OCI-LY3 (cell line): ENCODE data around the gene FNDC10.
A peak's percentile ranks its signal among the peaks of the same experiment; 100 is the strongest.

ENCODE experiments used
- H2AFZ ChIP-seq: fragments of 200-600, 300-600 bp; shearing (Covaris generic); 2 replicates; pipeline ENCODE4 v1.6.0; 2014; ENCODE audit warnings: antibody characterized with exemption, low read depth, low read length
- H3K27ac ChIP-seq: fragments of 200-600, 300-600 bp; sonication (generic); 2 replicates; pipeline ENCODE4 v1.5.1; 2014; ENCODE audit warnings: mild to moderate bottlenecking, low read length, moderate library complexity, mixed read lengths
- H3K27me3 ChIP-seq: fragments of 200-600, 300-600 bp; sonication (generic); 2 replicates; pipeline ENCODE4 v1.6.1; 2014; ENCODE audit warnings: low read depth, low read length, mixed read lengths
- H3K36me3 ChIP-seq: fragments of 200-600, 300-600 bp; sonication (generic); replicated peaks from 2 replicates; pipeline ENCODE3; 2014; ENCODE audit warnings: low read depth, low read length, mixed read lengths
- H3K4me1 ChIP-seq: fragments of 300-600, 200-600 bp; sonication (generic); 2 replicates; pipeline ENCODE4 v1.6.1; 2014; ENCODE audit warnings: low read length, mixed read lengths
- H3K4me2 ChIP-seq: fragments of 200-600, 300-600 bp; sonication (generic); 2 replicates; pipeline ENCODE4 v1.6.1; 2014; ENCODE audit warnings: low read length, mixed read lengths
- H3K4me3 ChIP-seq: fragments of 300-600, 200-600 bp; sonication (generic); 2 replicates; pipeline ENCODE4 v1.5.1; 2014; ENCODE audit warnings: antibody characterized with exemption, mild to moderate bottlenecking, low read length, moderate library complexity
- H3K79me2 ChIP-seq: fragments of 300-600, 200-600 bp; shearing (Covaris generic); 2 replicates; pipeline ENCODE4 v1.6.1; 2014; ENCODE audit warnings: mild to moderate bottlenecking, low read length, mixed read lengths
- H3K9ac ChIP-seq: fragments of 300-600, 200-600 bp; shearing (Covaris generic); 2 replicates; pipeline ENCODE4 v1.6.0; 2014; ENCODE audit warnings: mild to moderate bottlenecking, low read length, moderate library complexity
- H3K9me3 ChIP-seq: fragments of 200-600, 300-600 bp; shearing (Covaris generic); 2 replicates; pipeline ENCODE4 v1.6.1; 2014; ENCODE audit warnings: low read length, mixed read lengths; ENCODE audit not compliant: insufficient read depth
- H4K20me1 ChIP-seq: fragments of 200-600, 300-600 bp; sonication (generic); 2 replicates; pipeline ENCODE4 v1.6.1; 2016; ENCODE audit warnings: low read length, mixed read lengths; ENCODE audit not compliant: insufficient read depth
- EZH2phosphoT487 ChIP-seq: fragments of 200-600 bp; shearing (Covaris generic); IDR thresholded peaks from 2 replicates; pipeline ENCODE4 v1.6.1; 2018; ENCODE audit warnings: antibody characterized with exemption, mixed run types, low read depth
- TF ChIP-seq, protein P1 (sequence below): fragments of 200-600, 300-600 bp; sonication (generic); IDR thresholded peaks from 2 replicates; pipeline ENCODE4 v1.5.1; 2014; ENCODE audit warnings: antibody characterized with exemption, low read length, low read depth

Gene FNDC10

DNA sequence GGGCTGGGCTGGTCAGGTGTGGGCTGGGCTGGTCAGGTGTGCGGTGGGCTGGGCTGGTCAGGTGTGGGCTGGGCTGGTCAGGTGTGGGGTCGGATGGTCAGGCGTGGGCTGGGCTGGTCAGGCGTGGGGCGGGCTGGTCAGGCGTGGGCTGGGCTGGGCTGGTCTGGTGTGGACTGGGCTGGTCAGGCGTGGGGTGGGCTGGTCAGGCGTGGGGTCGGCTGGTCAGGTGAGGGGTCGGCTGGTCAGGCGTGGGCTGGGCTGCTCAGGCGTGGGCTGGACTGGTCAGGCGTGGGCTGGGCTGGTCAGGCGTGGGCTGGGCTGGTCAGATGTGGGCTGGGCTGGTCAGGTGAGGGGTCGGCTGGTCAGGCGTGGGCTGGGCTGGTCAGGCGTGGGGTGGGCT lies 5.8 kb upstream of the FNDC10 start:
- Histone ChIP-seq H3K27me3 (no peaks in the 10 kb centered on the region), H3K4me2 (no peak overlapping the region), H3K9me3 (no peaks in the 10 kb centered on the region), H3K4me1 (peaks cover 33% of the 10 kb centered on the region), H3K4me3 (no peak overlapping the region), H3K36me3 (no peaks in the 10 kb centered on the region), H2AFZ (no peak overlapping the region), H3K79me2 (no peaks in the 10 kb centered on the region), H3K27ac (no peak overlapping the region), H4K20me1 (no peaks in the 10 kb centered on the region), H3K9ac (no peak overlapping the region)
- no peak for TF ChIP-seq EZH2phosphoT487
- TF ChIP-seq, protein P1, sequence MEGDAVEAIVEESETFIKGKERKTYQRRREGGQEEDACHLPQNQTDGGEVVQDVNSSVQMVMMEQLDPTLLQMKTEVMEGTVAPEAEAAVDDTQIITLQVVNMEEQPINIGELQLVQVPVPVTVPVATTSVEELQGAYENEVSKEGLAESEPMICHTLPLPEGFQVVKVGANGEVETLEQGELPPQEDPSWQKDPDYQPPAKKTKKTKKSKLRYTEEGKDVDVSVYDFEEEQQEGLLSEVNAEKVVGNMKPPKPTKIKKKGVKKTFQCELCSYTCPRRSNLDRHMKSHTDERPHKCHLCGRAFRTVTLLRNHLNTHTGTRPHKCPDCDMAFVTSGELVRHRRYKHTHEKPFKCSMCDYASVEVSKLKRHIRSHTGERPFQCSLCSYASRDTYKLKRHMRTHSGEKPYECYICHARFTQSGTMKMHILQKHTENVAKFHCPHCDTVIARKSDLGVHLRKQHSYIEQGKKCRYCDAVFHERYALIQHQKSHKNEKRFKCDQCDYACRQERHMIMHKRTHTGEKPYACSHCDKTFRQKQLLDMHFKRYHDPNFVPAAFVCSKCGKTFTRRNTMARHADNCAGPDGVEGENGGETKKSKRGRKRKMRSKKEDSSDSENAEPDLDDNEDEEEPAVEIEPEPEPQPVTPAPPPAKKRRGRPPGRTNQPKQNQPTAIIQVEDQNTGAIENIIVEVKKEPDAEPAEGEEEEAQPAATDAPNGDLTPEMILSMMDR, result no peak

DNA sequence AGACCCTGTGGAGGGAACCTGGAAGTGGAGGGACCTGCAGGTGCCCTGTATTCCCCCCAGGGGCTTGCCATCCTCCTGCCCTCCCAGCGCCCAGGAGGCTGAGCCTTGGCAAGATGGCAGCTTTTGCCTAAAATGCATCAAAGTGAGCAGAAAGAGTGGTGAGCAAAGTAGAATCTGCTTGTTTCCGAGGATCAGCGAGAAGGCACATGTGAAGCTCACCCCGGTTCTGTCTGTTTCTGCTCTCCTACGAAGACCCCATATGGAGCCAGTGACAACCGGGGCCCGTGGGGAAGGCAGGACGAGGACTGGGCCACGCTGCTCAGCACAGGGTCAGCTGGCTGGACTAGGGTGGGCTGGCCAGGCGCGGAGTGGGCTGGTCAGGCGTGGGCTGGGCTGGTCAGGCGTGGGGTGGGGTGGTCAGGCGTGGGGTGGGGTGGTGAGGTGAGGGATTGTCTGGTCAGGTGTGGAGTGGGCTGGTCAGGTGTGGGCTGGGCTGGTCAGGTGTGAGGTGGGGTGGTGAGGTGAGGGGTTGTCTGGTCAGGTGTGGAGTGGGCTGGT lies 5.2 kb upstream of the FNDC10 start:
- TF ChIP-seq, protein P1, result no peak
- TF ChIP-seq EZH2phosphoT487, result no peak
- Histone ChIP-seq H3K27me3 (no peaks in the 10 kb centered on the region), H3K79me2 (no peaks in the 10 kb centered on the region), H3K4me2 (no peak overlapping the region), H2AFZ (no peak overlapping the region; the same call in 1 of the 2 replicates), H3K4me1 (peaks cover 33% of the 10 kb centered on the region), H3K9me3 (no peaks in the 10 kb centered on the region), H3K36me3 (no peaks in the 10 kb centered on the region), H3K9ac (no peak overlapping the region), H4K20me1 (no peaks in the 10 kb centered on the region), H3K4me3 (no peak overlapping the region), H3K27ac (no peak overlapping the region)

DNA sequence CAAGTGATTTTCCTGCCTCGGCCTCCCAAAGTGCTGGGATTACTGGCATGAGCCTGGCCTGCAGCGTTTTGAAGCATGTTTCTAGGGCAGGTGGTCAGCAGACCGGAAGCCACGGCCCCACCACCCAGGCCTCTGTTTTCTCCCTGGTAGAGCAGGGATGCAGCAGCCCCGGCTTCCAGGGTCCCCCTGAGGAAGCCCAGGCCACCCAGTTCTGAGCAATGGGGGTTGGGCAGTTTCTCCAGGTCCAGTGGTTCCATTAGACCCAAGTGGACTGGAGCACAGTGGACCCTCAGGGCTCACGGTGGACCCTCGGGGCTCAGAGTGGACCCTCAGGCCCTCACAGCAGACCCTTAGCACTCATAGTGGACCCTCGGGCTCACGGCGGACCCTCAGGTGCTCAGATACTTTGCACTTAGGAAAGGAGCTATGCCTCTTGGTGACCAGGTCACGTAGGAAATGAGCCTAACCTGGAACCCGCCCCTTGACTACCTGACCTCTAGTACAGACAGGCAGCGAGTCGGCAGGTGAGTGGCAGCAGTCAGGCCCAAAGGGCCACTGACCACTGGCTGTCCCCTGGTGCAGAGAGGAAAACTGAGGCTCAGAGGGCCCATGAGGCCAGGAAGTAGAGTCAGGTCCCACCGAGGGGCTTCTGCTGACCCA lies 4.6 kb upstream of the FNDC10 start:
- no peaks in the 10 kb centered on the region for H3K36me3 ChIP-seq
- no peak overlapping the region for H3K9ac ChIP-seq
- H3K79me2 ChIP-seq, result no peaks in the 10 kb centered on the region
- no peaks in the 10 kb centered on the region for H3K27me3 ChIP-seq
- no peak overlapping the region for H3K27ac ChIP-seq
- H3K4me3 ChIP-seq, result no peak overlapping the region
- no peak for TF ChIP-seq EZH2phosphoT487
- TF ChIP-seq, protein P1, result no peak
- H3K4me1 ChIP-seq, result peaks cover 33% of the 10 kb centered on the region
- no peak overlapping the region for H3K4me2 ChIP-seq
- H2AFZ ChIP-seq, result no peak overlapping the region; the same call in 1 of the 2 replicates
- no peaks in the 10 kb centered on the region for H4K20me1 ChIP-seq
- H3K9me3 ChIP-seq, result no peaks in the 10 kb centered on the region

DNA sequence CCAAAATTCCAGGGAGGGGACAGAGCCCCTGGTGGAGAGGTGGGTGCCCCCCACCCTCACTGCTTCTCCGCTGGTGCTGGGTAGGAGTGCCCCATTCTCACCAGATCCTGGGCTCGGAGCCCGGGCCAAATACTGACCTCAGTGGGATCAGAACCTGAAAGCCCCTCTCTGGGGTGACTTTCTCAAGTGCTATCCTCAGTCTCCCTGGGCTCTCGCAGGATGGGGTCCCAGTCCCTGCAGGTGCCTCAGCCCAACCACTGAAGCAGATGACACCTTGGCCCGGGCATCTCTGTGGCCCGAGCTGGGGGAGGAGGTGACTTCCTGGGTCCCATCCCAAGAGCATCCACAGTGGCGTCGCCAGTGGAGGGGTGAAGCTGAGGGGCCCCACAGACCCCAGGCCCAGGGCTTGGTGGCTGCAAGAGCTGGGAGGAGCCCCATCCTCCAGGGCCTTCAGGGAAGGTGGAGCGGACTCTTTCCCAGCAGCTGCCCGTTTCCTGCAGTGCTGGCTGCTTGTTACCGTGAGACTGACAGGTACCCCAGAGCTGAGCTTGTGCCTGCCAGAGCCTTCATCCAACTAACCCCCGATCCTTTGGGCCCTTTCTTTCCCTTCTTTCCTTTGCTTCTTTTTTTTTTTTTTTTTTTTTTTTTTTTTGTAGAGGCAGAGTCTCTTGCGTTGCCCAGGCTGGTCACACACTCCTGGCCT lies 3.9 kb upstream of the FNDC10 start:
- Histone ChIP-seq H3K4me2 (peak overlapping the region; percentile 78), H3K36me3 (no peaks in the 10 kb centered on the region), H2AFZ (0 out of 2 replicates have a peak overlapping the region, but pooled peaks have one; percentile 14), H4K20me1 (no peaks in the 10 kb centered on the region), H3K79me2 (no peaks in the 10 kb centered on the region), H3K27me3 (no peaks in the 10 kb centered on the region), H3K27ac (no peak overlapping the region), H3K4me3 (peak overlapping the region; percentile 39), H3K4me1 (peaks cover 33% of the 10 kb centered on the region), H3K9me3 (no peaks in the 10 kb centered on the region), H3K9ac (no peak overlapping the region)
- TF ChIP-seq, protein P1, result no peak
- no peak for TF ChIP-seq EZH2phosphoT487
